ENCODE measurements around the gene EFNA4. TPM values are rescaled to one million over a fixed set of nuclear protein-coding genes. Genes with fewer than 3 reads are reported as not detected.

EFNA4 gene
- total and polyA plus RNA-seq, 2 of the 8 experiments (the other 6 are each of a cell fraction or from before 2014, with no cell fraction given), result 21.9 to 23.9 TPM

DNA sequence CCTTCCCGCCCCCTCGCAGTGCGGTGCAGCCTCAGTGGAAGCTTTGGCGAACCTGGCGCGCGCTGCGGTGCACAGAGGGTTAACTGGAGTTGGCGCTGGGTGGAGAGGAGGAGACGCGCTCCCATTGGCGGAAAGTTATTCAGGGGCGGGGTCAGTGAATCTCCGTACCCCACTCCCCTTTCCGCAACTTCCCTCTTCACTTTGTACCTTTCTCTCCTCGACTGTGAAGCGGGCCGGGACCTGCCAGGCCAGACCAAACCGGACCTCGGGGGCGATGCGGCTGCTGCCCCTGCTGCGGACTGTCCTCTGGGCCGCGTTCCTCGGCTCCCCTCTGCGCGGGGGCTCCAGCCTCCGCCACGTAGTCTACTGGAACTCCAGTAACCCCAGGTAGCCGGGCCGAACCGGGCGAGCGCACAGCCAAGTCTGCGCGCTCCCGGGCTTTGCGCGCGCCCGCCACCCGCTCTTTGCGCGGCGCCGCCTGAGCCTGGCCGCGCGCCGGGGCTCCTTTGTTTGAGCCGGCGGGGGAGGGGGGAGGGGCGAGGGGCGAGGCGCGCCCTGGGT lies at the start of gene EFNA4 (continued):
- TF ChIP-seq ATF2 (IDR thresholded peaks at IDR 0.05; ENCODE audit: low read length), result no peak
- no peak for TF ChIP-seq SIX5 (IDR thresholded peaks at IDR 0.05; ENCODE audit: low read depth, low read length)
- TF ChIP-seq SAP30 (IDR thresholded peaks at IDR 0.05; ENCODE audit: insufficient read depth, insufficient replicate concordance, low read length), result no peak
- TF ChIP-seq NANOG (IDR thresholded peaks at IDR 0.05; ENCODE audit: insufficient read depth, low read depth, low read length, poor library complexity, severe bottlenecking), result no peak
- no peak for TF ChIP-seq SRF (IDR thresholded peaks at IDR 0.05; ENCODE audit: low read depth, low read length)
- peak; percentile 76 for TF ChIP-seq TBP (IDR thresholded peaks at IDR 0.05; ENCODE audit: low read depth, low read length)
- TF ChIP-seq E2F6 (IDR thresholded peaks at IDR 0.05), result no peak
- TF ChIP-seq JUN (IDR thresholded peaks at IDR 0.05; ENCODE audit: low read depth, low read length), result no peak
- peak; percentile 75; the same call in 1 of the 2 replicates for TF ChIP-seq RBBP5 (IDR thresholded peaks at IDR 0.05; ENCODE audit: borderline replicate concordance, low read depth, low read length)
- peak; percentile 32; the same call in 1 of the 2 replicates for TF ChIP-seq SP4 (IDR thresholded peaks at IDR 0.05; ENCODE audit: low read length)
- TF ChIP-seq FOSL1 (IDR thresholded peaks at IDR 0.05; ENCODE audit: insufficient read depth, low read depth, low read length), result no peak
- peak; percentile 8; the same call in 1 of the 2 replicates for TF ChIP-seq BACH1 (IDR thresholded peaks at IDR 0.05; ENCODE audit: low read length)
- TF ChIP-seq SP1 (IDR thresholded peaks at IDR 0.05; ENCODE audit: low read depth, low read length), result peak; percentile 68
- no peak for TF ChIP-seq CTBP2 (IDR thresholded peaks at IDR 0.05; ENCODE audit: borderline replicate concordance, insufficient read depth, insufficient read length, low read length)
- peak; percentile 87 for TF ChIP-seq KDM4A (IDR thresholded peaks at IDR 0.05; ENCODE audit: low read depth, low read length, severe bottlenecking)
- no peak for TF ChIP-seq TCF12 (IDR thresholded peaks at IDR 0.05; ENCODE audit: low read depth, low read length)
- no peak for TF ChIP-seq BCL11A (IDR thresholded peaks at IDR 0.05; ENCODE audit: low read depth in 2 of 2, low read length in 2 of 2)
- TF ChIP-seq CBX8 (IDR thresholded peaks at IDR 0.05; ENCODE audit: borderline replicate concordance, low read depth, low read length), result no peak
- no peak for TF ChIP-seq CEBPB (IDR thresholded peaks at IDR 0.05; ENCODE audit: low read depth, low read length)
- no peak for TF ChIP-seq RXRA (IDR thresholded peaks at IDR 0.05; ENCODE audit: insufficient read depth, low read depth, low read length)
- peak; percentile 73 for TF ChIP-seq TAF1 (IDR thresholded peaks at IDR 0.05; ENCODE audit: low read depth, low read length)
- TF ChIP-seq GTF2F1 (IDR thresholded peaks at IDR 0.05; ENCODE audit: borderline replicate concordance, low read depth, low read length), result no peak
- TF ChIP-seq POU5F1 (IDR thresholded peaks at IDR 0.05; ENCODE audit: low read depth, low read length), result no peak
- no peak for TF ChIP-seq EGR1 (IDR thresholded peaks at IDR 0.05; ENCODE audit: borderline replicate concordance, low read depth, low read length)

All from H1 (cell line).